Measurements from ENCODE around the gene ANKRD33B. TPM values are rescaled to one million over a fixed set of nuclear protein-coding genes. Genes with fewer than 3 reads are reported as not detected.

The ANKRD33B gene
- total and polyA plus RNA-seq, 2 of the 13 experiments (the other 11 are each of a cell fraction or from before 2014, with no cell fraction given) = 0.02 TPM; not detected in 1

DNA sequence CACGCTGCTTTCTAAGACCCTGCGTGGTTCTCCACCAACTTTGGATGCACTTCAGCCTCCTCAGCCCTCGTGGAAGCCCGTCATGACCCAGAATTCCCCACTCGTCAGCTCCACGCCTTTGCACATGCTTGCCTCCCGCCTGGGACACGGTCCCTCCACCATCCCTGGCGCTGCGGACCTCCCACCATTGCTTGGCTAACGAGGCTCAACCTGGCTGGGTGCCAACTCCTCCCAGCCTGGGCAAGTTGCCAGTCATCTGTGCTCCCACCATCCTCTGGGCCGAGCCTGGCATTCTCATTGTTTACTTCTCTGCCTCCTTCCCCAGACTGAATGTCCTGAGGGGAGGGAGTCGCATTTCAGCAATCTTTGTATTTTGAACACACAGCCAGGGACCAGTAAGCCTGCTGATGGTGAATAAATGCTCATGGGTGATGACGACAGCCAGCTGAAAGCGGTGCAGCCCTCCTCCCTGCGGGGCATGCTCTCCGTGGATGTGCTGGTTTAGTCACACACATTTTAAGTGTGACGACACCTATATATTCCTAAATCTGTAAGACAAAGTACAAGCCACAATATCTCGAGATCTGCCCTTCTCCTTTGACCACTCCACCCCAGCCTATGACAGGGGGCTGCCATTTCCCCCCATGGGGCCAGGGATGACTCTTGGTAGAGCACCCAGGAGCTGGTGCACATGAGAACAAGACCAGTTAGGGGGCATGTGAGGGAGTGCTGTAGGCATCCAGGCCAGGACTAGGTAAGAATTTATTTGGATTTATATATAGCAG is 37.6 kb downstream of the ANKRD33B start (continued):
- TF ChIP-seq, protein P1, sequence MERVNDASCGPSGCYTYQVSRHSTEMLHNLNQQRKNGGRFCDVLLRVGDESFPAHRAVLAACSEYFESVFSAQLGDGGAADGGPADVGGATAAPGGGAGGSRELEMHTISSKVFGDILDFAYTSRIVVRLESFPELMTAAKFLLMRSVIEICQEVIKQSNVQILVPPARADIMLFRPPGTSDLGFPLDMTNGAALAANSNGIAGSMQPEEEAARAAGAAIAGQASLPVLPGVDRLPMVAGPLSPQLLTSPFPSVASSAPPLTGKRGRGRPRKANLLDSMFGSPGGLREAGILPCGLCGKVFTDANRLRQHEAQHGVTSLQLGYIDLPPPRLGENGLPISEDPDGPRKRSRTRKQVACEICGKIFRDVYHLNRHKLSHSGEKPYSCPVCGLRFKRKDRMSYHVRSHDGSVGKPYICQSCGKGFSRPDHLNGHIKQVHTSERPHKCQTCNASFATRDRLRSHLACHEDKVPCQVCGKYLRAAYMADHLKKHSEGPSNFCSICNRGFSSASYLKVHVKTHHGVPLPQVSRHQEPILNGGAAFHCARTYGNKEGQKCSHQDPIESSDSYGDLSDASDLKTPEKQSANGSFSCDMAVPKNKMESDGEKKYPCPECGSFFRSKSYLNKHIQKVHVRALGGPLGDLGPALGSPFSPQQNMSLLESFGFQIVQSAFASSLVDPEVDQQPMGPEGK (CRISPR knock-in tag; IDR thresholded peaks at IDR 0.05) = no peak
- TF ChIP-seq SRSF4 (IDR thresholded peaks at IDR 0.05; ENCODE audit: low read depth, low read length, poor library complexity, severe bottlenecking) (no peak), CREB1 (IDR thresholded peaks at IDR 0.05) (peak; percentile 64), CREB1 (CRISPR knock-in tag; IDR thresholded peaks at IDR 0.05) (no peak), FOXA3 (CRISPR knock-in tag; IDR thresholded peaks at IDR 0.05) (0 out of 2 replicates have a peak, but pooled peaks have one; percentile 32), KDM2A (CRISPR knock-in tag; IDR thresholded peaks at IDR 0.05; ENCODE audit: borderline replicate concordance, low read depth) (no peak; the same call in 1 of the 2 replicates), HDAC1 (CRISPR knock-in tag; IDR thresholded peaks at IDR 0.05) (no peak), SOX6 (IDR thresholded peaks at IDR 0.05) (no peak), SOX6 (CRISPR knock-in tag; IDR thresholded peaks at IDR 0.05) (peak; percentile 32; the same call in 1 of the 2 replicates), FOSL2 (CRISPR knock-in tag; IDR thresholded peaks at IDR 0.05) (peak; percentile 17; the same call in 1 of the 2 replicates), LCORL (IDR thresholded peaks at IDR 0.05) (peak; percentile 89; the same call in 1 of the 2 replicates), LCORL (CRISPR knock-in tag; IDR thresholded peaks at IDR 0.05) (no peak), GRHL1 (CRISPR knock-in tag; conservative IDR thresholded peaks at IDR 0.05) (no peak), IKZF1 (IDR thresholded peaks at IDR 0.05) (no peak), ZNF572 (CRISPR knock-in tag; IDR thresholded peaks at IDR 0.05) (no peak), ZFP36L1 (CRISPR knock-in tag; IDR thresholded peaks at IDR 0.05) (no peak), ZNF589 (CRISPR knock-in tag; conservative IDR thresholded peaks at IDR 0.05) (no peak), ZNF543 (CRISPR knock-in tag; IDR thresholded peaks at IDR 0.05) (no peak), ARID5B (CRISPR knock-in tag; IDR thresholded peaks at IDR 0.05) (peak; percentile 30; the same call in 1 of the 2 replicates), ZNF451 (CRISPR knock-in tag; IDR thresholded peaks at IDR 0.05) (no peak)
- TF ChIP-seq, protein P2, sequence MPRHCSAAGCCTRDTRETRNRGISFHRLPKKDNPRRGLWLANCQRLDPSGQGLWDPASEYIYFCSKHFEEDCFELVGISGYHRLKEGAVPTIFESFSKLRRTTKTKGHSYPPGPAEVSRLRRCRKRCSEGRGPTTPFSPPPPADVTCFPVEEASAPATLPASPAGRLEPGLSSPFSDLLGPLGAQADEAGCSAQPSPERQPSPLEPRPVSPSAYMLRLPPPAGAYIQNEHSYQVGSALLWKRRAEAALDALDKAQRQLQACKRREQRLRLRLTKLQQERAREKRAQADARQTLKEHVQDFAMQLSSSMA (CRISPR knock-in tag; IDR thresholded peaks at IDR 0.05) = no peak
